ENCODE measurements around the gene POU2AF1. TPM values are rescaled to one million over a fixed set of nuclear protein-coding genes. Genes with fewer than 3 reads are reported as not detected.
"Not testable (repeated sequence)": the region's sequence is repeated elsewhere in the genome, so short reads cannot be mapped to it uniquely, and the experiment has no call there.

Gene POU2AF1
- total RNA-seq, 2 experiments from 2014 or later = 0.52 to 0.78 TPM

- H3K27ac Mint-ChIP-seq = no peak overlapping the region
- intact Hi-C loops (cut with DNase I, micrococcal nuclease) = no loop called here
- DNase-seq (no peak), ATAC-seq (ENCODE audit: poor library complexity) (no peak)
- ChIA-PET CTCF (no interaction called here), POLR2A (no interaction called here)
- Histone ChIP-seq H3K36me3 (ENCODE audit: insufficient read depth, low read length) (no peaks in the 10 kb centered on the region), H3K27me3 (ENCODE audit: control insufficient read depth in 1 of 2, insufficient read depth in 2 of 2, low read length in 2 of 2) (no peaks in the 10 kb centered on the region), H3K9me3 (ENCODE audit: control insufficient read depth in 1 of 2, insufficient read depth in 1 of 2, low read length in 2 of 2) (no peaks in the 10 kb centered on the region), H3K27ac (ENCODE audit: low read depth in 1 of 2, low read length in 2 of 2) (no peak overlapping the region), H3K4me1 (ENCODE audit: insufficient read depth, low read length) (no peaks in the 10 kb centered on the region), H3K4me3 (ENCODE audit: low read length) (no peak overlapping the region)
- TF ChIP-seq, protein P1, sequence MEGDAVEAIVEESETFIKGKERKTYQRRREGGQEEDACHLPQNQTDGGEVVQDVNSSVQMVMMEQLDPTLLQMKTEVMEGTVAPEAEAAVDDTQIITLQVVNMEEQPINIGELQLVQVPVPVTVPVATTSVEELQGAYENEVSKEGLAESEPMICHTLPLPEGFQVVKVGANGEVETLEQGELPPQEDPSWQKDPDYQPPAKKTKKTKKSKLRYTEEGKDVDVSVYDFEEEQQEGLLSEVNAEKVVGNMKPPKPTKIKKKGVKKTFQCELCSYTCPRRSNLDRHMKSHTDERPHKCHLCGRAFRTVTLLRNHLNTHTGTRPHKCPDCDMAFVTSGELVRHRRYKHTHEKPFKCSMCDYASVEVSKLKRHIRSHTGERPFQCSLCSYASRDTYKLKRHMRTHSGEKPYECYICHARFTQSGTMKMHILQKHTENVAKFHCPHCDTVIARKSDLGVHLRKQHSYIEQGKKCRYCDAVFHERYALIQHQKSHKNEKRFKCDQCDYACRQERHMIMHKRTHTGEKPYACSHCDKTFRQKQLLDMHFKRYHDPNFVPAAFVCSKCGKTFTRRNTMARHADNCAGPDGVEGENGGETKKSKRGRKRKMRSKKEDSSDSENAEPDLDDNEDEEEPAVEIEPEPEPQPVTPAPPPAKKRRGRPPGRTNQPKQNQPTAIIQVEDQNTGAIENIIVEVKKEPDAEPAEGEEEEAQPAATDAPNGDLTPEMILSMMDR (IDR thresholded peaks at IDR 0.05) = no peak
- no peaks in the 10 kb centered on the region for H3K27me3 Mint-ChIP-seq
- no peaks in the 10 kb centered on the region for H3K9me3 Mint-ChIP-seq
- no peaks in the 10 kb centered on the region for H3K4me1 Mint-ChIP-seq (ENCODE audit: low read depth)
- H3K36me3 Mint-ChIP-seq (ENCODE audit: low read depth) = no peaks in the 10 kb centered on the region
- H3K4me3 Mint-ChIP-seq = no peak overlapping the region
Measured at GRCh38 chr11:111395749-111396148, 16.7 kb upstream of the POU2AF1 start.

- H3K36me3 Mint-ChIP-seq (ENCODE audit: low read depth) = no peaks in the 10 kb centered on the region
- no peaks in the 10 kb centered on the region for H3K4me1 ChIP-seq (ENCODE audit: insufficient read depth, low read length)
- no peak overlapping the region for H3K4me3 ChIP-seq (ENCODE audit: low read length)
- DNase-seq (no peak), ATAC-seq (ENCODE audit: poor library complexity) (no peak)
- CTCF ChIA-PET = no interaction called here
- H3K27ac ChIP-seq (ENCODE audit: low read depth in 1 of 2, low read length in 2 of 2) = no peak overlapping the region
- H3K36me3 ChIP-seq (ENCODE audit: insufficient read depth, low read length) = no peaks in the 10 kb centered on the region
- intact Hi-C loops (cut with DNase I, micrococcal nuclease) = no loop called here
- H3K4me3 Mint-ChIP-seq = no peak overlapping the region
- H3K27me3 ChIP-seq (ENCODE audit: control insufficient read depth in 1 of 2, insufficient read depth in 2 of 2, low read length in 2 of 2) = no peaks in the 10 kb centered on the region
- no peaks in the 10 kb centered on the region for H3K4me1 Mint-ChIP-seq (ENCODE audit: low read depth)
- H3K9me3 ChIP-seq (ENCODE audit: control insufficient read depth in 1 of 2, insufficient read depth in 1 of 2, low read length in 2 of 2) = no peaks in the 10 kb centered on the region
- no peaks in the 10 kb centered on the region for H3K9me3 Mint-ChIP-seq
- H3K27ac Mint-ChIP-seq = no peak overlapping the region
- TF ChIP-seq, protein P1 (IDR thresholded peaks at IDR 0.05) = no peak
- POLR2A ChIA-PET = no interaction called here
- no peaks in the 10 kb centered on the region for H3K27me3 Mint-ChIP-seq
Measured at GRCh38 chr11:111395081-111395480, 16.0 kb upstream of the POU2AF1 start.

GRCh38 chr11:111394147-111394546, 15.1 kb upstream of the POU2AF1 start:
- POLR2A ChIA-PET = not testable (repeated sequence)

GRCh38 chr11:111393585-111393984, 14.5 kb upstream of the POU2AF1 start:
- H3K4me3 Mint-ChIP-seq = no peak overlapping the region
- H3K4me1 Mint-ChIP-seq (ENCODE audit: low read depth) = no peaks in the 10 kb centered on the region
- ChIA-PET CTCF (interaction anchor here (0.6 kb wide), 1 partner anchor 43 kb away, joined by 3 read pairs; no protein-coding TSS in a partner anchor), POLR2A (no interaction called here)
- H3K9me3 Mint-ChIP-seq = no peaks in the 10 kb centered on the region
- Histone ChIP-seq H3K27me3 (ENCODE audit: control insufficient read depth in 1 of 2, insufficient read depth in 2 of 2, low read length in 2 of 2) (no peaks in the 10 kb centered on the region), H3K4me3 (ENCODE audit: low read length) (no peak overlapping the region), H3K36me3 (ENCODE audit: insufficient read depth, low read length) (no peaks in the 10 kb centered on the region), H3K4me1 (ENCODE audit: insufficient read depth, low read length) (no peaks in the 10 kb centered on the region), H3K9me3 (ENCODE audit: control insufficient read depth in 1 of 2, insufficient read depth in 1 of 2, low read length in 2 of 2) (no peaks in the 10 kb centered on the region), H3K27ac (ENCODE audit: low read depth in 1 of 2, low read length in 2 of 2) (no peak overlapping the region)
- DNase-seq = no peak
- no peaks in the 10 kb centered on the region for H3K27me3 Mint-ChIP-seq
- intact Hi-C loops (cut with DNase I, micrococcal nuclease) = no loop called here
- H3K36me3 Mint-ChIP-seq (ENCODE audit: low read depth) = no peaks in the 10 kb centered on the region
- TF ChIP-seq, protein P1 (IDR thresholded peaks at IDR 0.05) = no peak
- H3K27ac Mint-ChIP-seq = no peak overlapping the region
- no peak for ATAC-seq (ENCODE audit: poor library complexity)

More at GRCh38 chr11:111394147-111394546, 15.1 kb upstream of the POU2AF1 start:
- H3K27ac ChIP-seq (ENCODE audit: low read depth in 1 of 2, low read length in 2 of 2); H3K4me1 Mint-ChIP-seq (ENCODE audit: low read depth); DNase-seq; H3K4me3 Mint-ChIP-seq; H3K4me3 ChIP-seq (ENCODE audit: low read length); intact Hi-C loops (cut with DNase I, micrococcal nuclease); H3K4me1 ChIP-seq (ENCODE audit: insufficient read depth, low read length); H3K27me3 Mint-ChIP-seq; H3K9me3 Mint-ChIP-seq; H3K36me3 ChIP-seq (ENCODE audit: insufficient read depth, low read length); H3K27ac Mint-ChIP-seq; H3K27me3 ChIP-seq (ENCODE audit: control insufficient read depth in 1 of 2, insufficient read depth in 2 of 2, low read length in 2 of 2); H3K9me3 ChIP-seq (ENCODE audit: control insufficient read depth in 1 of 2, insufficient read depth in 1 of 2, low read length in 2 of 2); H3K36me3 Mint-ChIP-seq (ENCODE audit: low read depth); ATAC-seq (ENCODE audit: poor library complexity): not testable (repeated sequence)
- CTCF ChIA-PET = interaction anchor here (0.6 kb wide), 1 partner anchor 42 kb away, joined by 3 read pairs; no protein-coding TSS in a partner anchor
